Measurements from ENCODE around the gene ARHGAP8. TPM values are rescaled to one million over a fixed set of nuclear protein-coding genes. Genes with fewer than 3 reads are reported as not detected.

Gene ARHGAP8
- total RNA-seq, 4 donors from 2014 or later: 14.9 to 38.8 (median 18.3) TPM

GRCh38 chr22:44764373-44764772, 12.0 kb downstream of the ARHGAP8 start:
- DNase-seq: no peak
- no peak overlapping the region for H3K27ac ChIP-seq
- H3K4me1 ChIP-seq: peaks cover 0 to 8% (median 0%) of the 10 kb centered on the region in 4 donors
- H3K36me3 ChIP-seq: no peaks in the 10 kb centered on the region
- H3K4me3 ChIP-seq: no peak overlapping the region
- H3K27me3 ChIP-seq: no peaks in the 10 kb centered on the region
- H3K9me3 ChIP-seq: no peaks in the 10 kb centered on the region
- no peak for TF ChIP-seq CTCF (IDR thresholded peaks at IDR 0.05)
- TF ChIP-seq POLR2A (IDR thresholded peaks at IDR 0.05): no peak

- Histone ChIP-seq H3K4me1 (peaks cover 0 to 2% (median 0%) of the 10 kb centered on the region in 4 donors), H3K4me3 (no peak overlapping the region), H3K36me3 (no peaks in the 10 kb centered on the region), H3K9me3 (no peaks in the 10 kb centered on the region), H3K27ac (no peak overlapping the region), H3K27me3 (no peaks in the 10 kb centered on the region)
- TF ChIP-seq CTCF (IDR thresholded peaks at IDR 0.05) (no peak), POLR2A (IDR thresholded peaks at IDR 0.05) (no peak)
- DNase-seq: no peak
Measured at GRCh38 chr22:44764974-44765373, 12.6 kb downstream of the ARHGAP8 start.

GRCh38 chr22:44765571-44766285, 13.4 kb downstream of the ARHGAP8 start:
- no peaks in the 10 kb centered on the region for H3K9me3 ChIP-seq
- TF ChIP-seq CTCF (IDR thresholded peaks at IDR 0.05) (no peak), POLR2A (IDR thresholded peaks at IDR 0.05) (no peak)
- H3K4me3 ChIP-seq: no peak overlapping the region
- DNase-seq: no peak
- H3K4me1 ChIP-seq: no peaks in the 10 kb centered on the region
- H3K27me3 ChIP-seq: no peaks in the 10 kb centered on the region
- H3K36me3 ChIP-seq: no peaks in the 10 kb centered on the region
- no peak overlapping the region for H3K27ac ChIP-seq

GRCh38 chr22:44773082-44773481, 20.7 kb downstream of the ARHGAP8 start:
- H3K27ac ChIP-seq: no peak overlapping the region
- H3K27me3 ChIP-seq: no peaks in the 10 kb centered on the region
- TF ChIP-seq POLR2A (IDR thresholded peaks at IDR 0.05): no peak
- DNase-seq: no peak
- H3K9me3 ChIP-seq: no peaks in the 10 kb centered on the region
- H3K4me3 ChIP-seq: no peak overlapping the region
- no peaks in the 10 kb centered on the region for H3K36me3 ChIP-seq
- no peaks in the 10 kb centered on the region for H3K4me1 ChIP-seq

- H3K4me3 ChIP-seq: no peak overlapping the region
- no peaks in the 10 kb centered on the region for H3K4me1 ChIP-seq
- DNase-seq: no peak
- no peaks in the 10 kb centered on the region for H3K9me3 ChIP-seq
- no peaks in the 10 kb centered on the region for H3K36me3 ChIP-seq
- no peaks in the 10 kb centered on the region for H3K27me3 ChIP-seq
- no peak for TF ChIP-seq CTCF (IDR thresholded peaks at IDR 0.05)
- TF ChIP-seq POLR2A (IDR thresholded peaks at IDR 0.05): no peak
- H3K27ac ChIP-seq: no peak overlapping the region
Measured at GRCh38 chr22:44775862-44776261, 23.5 kb downstream of the ARHGAP8 start.

- H3K27ac ChIP-seq: no peak overlapping the region
- peak in 1 of 3 donors; percentile 46 for DNase-seq
- TF ChIP-seq CTCF (IDR thresholded peaks at IDR 0.05) (no peak), POLR2A (IDR thresholded peaks at IDR 0.05) (no peak)
- no peak overlapping the region for H3K4me3 ChIP-seq
- H3K36me3 ChIP-seq: no peaks in the 10 kb centered on the region
- H3K4me1 ChIP-seq: no peaks in the 10 kb centered on the region
- no peaks in the 10 kb centered on the region for H3K9me3 ChIP-seq
- H3K27me3 ChIP-seq: no peaks in the 10 kb centered on the region
Measured at GRCh38 chr22:44776605-44777363, 24.4 kb downstream of the ARHGAP8 start.
